GM12878 (cell line): ENCODE measurements around the gene GPR26. TPM values are rescaled to one million over a fixed set of nuclear protein-coding genes. Genes with fewer than 3 reads are reported as not detected.

Experiments
- ATAC-seq: fragments of 200-7000 bp; cut with Tn5 transposase; 3 replicates; pipeline ENCODE4 v1.9.1; 2020; ENCODE audit warnings: mild to moderate bottlenecking, moderate library complexity
- BruUV-seq: library from RNA; stranded (reverse); fragments of 400-500 nt; replicated peaks from 2 replicates; lab custom pipeline; 2021; lab: Mats Ljungman, UMichigan
- CTCF ChIA-PET: fragments of 300-600 bp; sonication (Branson Sonifier 250); formaldehyde crosslinking; extraction: SDS; loops from one replicate; lab custom pipeline; 2021; ENCODE audit warnings: inconsistent platforms; lab: Yijun Ruan, JAX
- POLR2A ChIA-PET: fragments of 350-600 bp; formaldehyde crosslinking; extraction: SDS; loops from one replicate; lab custom pipeline; 2021; ENCODE audit warnings: inconsistent platforms; lab: Charles Lee
- RAD21 ChIA-PET: fragments of 300-600 bp; sonication (Branson Sonifier 250); formaldehyde crosslinking; loops from one replicate; lab custom pipeline; 2023; ENCODE audit warnings: antibody characterized with exemption; ENCODE audit not compliant: unreplicated experiment; lab: Charles Lee
- SMC1A ChIA-PET: fragments of 300-600 bp; sonication (Branson Sonifier 250); formaldehyde crosslinking; loops from one replicate; lab custom pipeline; 2023; ENCODE audit not compliant: unreplicated experiment, uncharacterized antibody; lab: Charles Lee
- DNase-seq: peaks from one replicate; pipeline ENCODE4 v3.0.0-alpha.2; 2011; ENCODE audit warnings: low read depth, low spot score
- FAIRE-seq: peaks from 3 replicates; lab custom pipeline; 2011; peaks lifted over from hg19 to GRCh38; lab: Jason Lieb, UNC
- H2AFZ ChIP-seq: 2 replicates; pipeline ENCODE4 v1.6.0; 2011; ENCODE audit warnings: low read depth, low read length, control low read depth; ENCODE audit not compliant: control insufficient read depth
- H3K27ac ChIP-seq: 2 replicates; pipeline ENCODE4 v1.5.1; 2011; ENCODE audit warnings: control low read depth; ENCODE audit not compliant: control insufficient read depth, insufficient read depth
- H3K27me3 ChIP-seq, 2 experiments: replicated peaks in 1 of 2; 2 replicates each; pipeline versions ENCODE4 v1.6.0 to v1.6.1; 2011; ENCODE audit warnings: low read length in 1 of 2; ENCODE audit not compliant: control insufficient read depth in 2 of 2, insufficient read depth in 2 of 2
- H3K36me3 ChIP-seq, 2 experiments: 2 replicates each; pipeline ENCODE4 v1.5.1; 2011; ENCODE audit warnings: low read length in 1 of 2; ENCODE audit not compliant: control insufficient read depth in 2 of 2, insufficient read depth in 2 of 2
- H3K4me1 ChIP-seq: 2 replicates; pipeline ENCODE4 v1.6.1; 2011; ENCODE audit warnings: mild to moderate bottlenecking, low read length, moderate library complexity, mixed read lengths; ENCODE audit not compliant: control insufficient read depth, insufficient read depth
- H3K4me2 ChIP-seq: 2 replicates; pipeline ENCODE4 v1.6.0; 2011; ENCODE audit warnings: control low read depth; ENCODE audit not compliant: control insufficient read depth, insufficient read depth
- H3K4me3 ChIP-seq: fragments of 200-600 bp; sonication (generic); 2 replicates; pipeline ENCODE4 v1.5.1; 2016
- H3K79me2 ChIP-seq: 2 replicates; pipeline ENCODE4 v1.6.0; 2011; ENCODE audit warnings: low read length; ENCODE audit not compliant: control insufficient read depth, insufficient read depth
- H3K9ac ChIP-seq: 2 replicates; pipeline ENCODE4 v1.8.0; 2011; ENCODE audit warnings: low read length, control low read depth, mixed read lengths; ENCODE audit not compliant: control insufficient read depth, insufficient read depth
- H3K9me3 ChIP-seq: replicated peaks from 3 replicates; pipeline ENCODE4 v1.5.1; 2011; ENCODE audit warnings: mild to moderate bottlenecking, low read length; ENCODE audit not compliant: control insufficient read depth, insufficient read depth
- H4K20me1 ChIP-seq: 2 replicates; pipeline ENCODE4 v1.6.0; 2011; ENCODE audit not compliant: control insufficient read depth, insufficient read depth
- CREB1 ChIP-seq: IDR thresholded peaks from 2 replicates; pipeline ENCODE4 v1.6.1; 2012; ENCODE audit warnings: low read depth, mild to moderate bottlenecking, inconsistent platforms
- EP300 ChIP-seq, 2 experiments: fragments of 150-350 bp in 1 of 2; IDR thresholded peaks; 2 replicates each; pipeline ENCODE4 v1.6.1; 2011 to 2012; ENCODE audit warnings: low read depth in 2 of 2, low read length in 2 of 2, borderline replicate concordance in 1 of 2, improper control_type of control experiment in 1 of 2, inconsistent platforms in 1 of 2; ENCODE audit not compliant: control insufficient read depth in 1 of 2
- IKZF2 ChIP-seq, 2 experiments: fragments of 450-650 bp; IDR thresholded peaks; 2 replicates each; pipeline ENCODE4 v1.6.1; 2017; ENCODE audit warnings: mild to moderate bottlenecking in 2 of 2, moderate library complexity in 2 of 2
- MYC ChIP-seq: IDR thresholded peaks from 2 replicates; pipeline ENCODE4 v1.6.1; 2011; ENCODE audit warnings: mild to moderate bottlenecking, low read length, moderate library complexity, inconsistent platforms; ENCODE audit not compliant: insufficient read depth, insufficient replicate concordance, insufficient read length, severe bottlenecking
- RUNX3 ChIP-seq: IDR thresholded peaks from 2 replicates; pipeline ENCODE4 v1.6.1; 2012; ENCODE audit warnings: low read length, inconsistent platforms
- SP1 ChIP-seq: IDR thresholded peaks from one replicate; pipeline ENCODE4 v1.6.1; 2011; ENCODE audit warnings: low read depth, low read length
- SPI1 ChIP-seq: IDR thresholded peaks from 2 replicates; pipeline ENCODE4 v1.6.1; 2011; ENCODE audit warnings: low read depth, mild to moderate bottlenecking, low read length, moderate library complexity, borderline replicate concordance; ENCODE audit not compliant: insufficient read depth
- ZNF217 ChIP-seq: fragments of 450-650 bp; IDR thresholded peaks from 2 replicates; pipeline ENCODE4 v1.6.1; 2017; ENCODE audit warnings: antibody characterized with exemption, mild to moderate bottlenecking
- ZNF24 ChIP-seq: fragments of 450-650 bp; IDR thresholded peaks from 2 replicates; pipeline ENCODE4 v1.6.1; 2017; ENCODE audit warnings: antibody characterized with exemption, mild to moderate bottlenecking
- ZNF274 ChIP-seq: IDR thresholded peaks from one replicate; pipeline ENCODE4 v1.8.0; 2011; ENCODE audit not compliant: insufficient read length, insufficient read depth
- ZNF622 ChIP-seq: fragments of 450-650 bp; IDR thresholded peaks from 2 replicates; pipeline ENCODE4 v1.6.1; 2017; ENCODE audit warnings: mild to moderate bottlenecking, inconsistent platforms
- WGBS: methylation state at CpG from one replicate; pipeline ENCODE4 v1.1.6; 2016; ENCODE audit warnings: low lambda C conversion rate; ENCODE audit not compliant: insufficient replicate concordance, insufficient coverage; ENCODE audit errors: missing lambda C conversion rate; 5-methylcytosine and 5-hydroxymethylcytosine counted together
- in situ Hi-C: fragments of 300-500 bp; cut with MboI; formaldehyde crosslinking; loops from 9 replicates; pipeline ENCODE4 v1.14.3; 2018; ENCODE audit warnings: mixed read lengths
- intact Hi-C: fragments of 100-400 bp; cut with micrococcal nuclease; formaldehyde crosslinking; loops from one replicate; pipeline ENCODE4 v1.14.2; 2022; ENCODE audit not compliant: unreplicated experiment
- polyA plus RNA-seq, 11 experiments: library from polyadenylated mRNA; depleted of rRNA in 4 of 11; unstranded in 6 of 11; stranded (reverse) in 5 of 11; fragments of >200 nt; fragmentation: Nextera tagmentation in 4 of 11; fragmentation: Illumina TruSeq in 1 of 11; extraction: Ambion mirVana in 4 of 11; extraction: Trizol in 1 of 11; gene quantifications; 1 replicate in 1 of 11; 2 replicates in 10 of 11; pipeline versions ENCODE4 v1.2.1 to v1.2.3, GENCODE V29; 2011 to 2016; ENCODE audit warnings: inconsistent platforms in 2 of 11, missing spikeins in 2 of 11, low read depth in 1 of 11
- total RNA-seq, 4 experiments: library from RNA; depleted of rRNA in 3 of 4; stranded (reverse); fragments of >200 nt in 3 of 4; fragmentation: Illumina TruSeq in 1 of 4; extraction: Trizol in 1 of 4; gene quantifications; 2 replicates each; pipeline versions ENCODE4 v1.2.1 to v1.2.3, GENCODE V29; 2013 to 2021
- TF ChIP-seq, protein P1 (sequence below): fragments of 450-650 bp; IDR thresholded peaks from 2 replicates; pipeline ENCODE4 v1.6.1; 2016; ENCODE audit warnings: mild to moderate bottlenecking
- TF ChIP-seq, protein P2 (sequence below): fragments of 450-650 bp; conservative IDR thresholded peaks from 2 replicates; pipeline ENCODE4 v1.6.1; 2017; ENCODE audit warnings: mild to moderate bottlenecking, moderate library complexity
- TF ChIP-seq, protein P3 (sequence below): fragments of 450-650 bp; IDR thresholded peaks from 2 replicates; pipeline ENCODE4 v1.6.1; 2018; ENCODE audit warnings: mild to moderate bottlenecking, low read depth, moderate library complexity; ENCODE audit not compliant: partially characterized antibody

Gene GPR26
- total and polyA plus RNA-seq, 10 of the 15 experiments (the other 5 are each of a cell fraction or from before 2014, with no cell fraction given): 0.01 to 0.03 TPM; not detected in 8

DNA sequence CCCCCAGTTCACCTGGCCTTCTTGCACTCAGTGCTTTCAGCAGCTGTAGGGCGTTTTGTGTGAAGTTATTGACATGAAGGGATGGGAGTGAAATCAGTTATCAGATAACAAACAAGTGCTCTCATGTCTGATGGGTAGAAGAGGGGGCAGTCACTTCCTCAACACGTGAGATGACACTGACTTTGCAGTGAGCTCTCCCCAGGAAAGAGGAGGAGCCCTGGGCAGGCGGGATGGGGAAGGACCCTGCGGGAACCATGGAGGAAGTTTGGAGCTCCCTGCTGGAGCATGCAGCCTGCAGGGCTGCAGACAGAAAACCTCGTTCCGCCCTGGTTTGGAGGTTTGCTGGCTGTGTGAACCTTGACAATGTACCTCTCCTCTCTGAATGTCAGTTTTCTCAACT, 38.7 kb downstream of the GPR26 start (continued):
- TF ChIP-seq IKZF2 (IDR thresholded peaks at IDR 0.05) (no peak), SP1 (no peak), ZNF274 (no peak), ZNF217 (no peak), ZNF24 (no peak)
- TF ChIP-seq, protein P1, sequence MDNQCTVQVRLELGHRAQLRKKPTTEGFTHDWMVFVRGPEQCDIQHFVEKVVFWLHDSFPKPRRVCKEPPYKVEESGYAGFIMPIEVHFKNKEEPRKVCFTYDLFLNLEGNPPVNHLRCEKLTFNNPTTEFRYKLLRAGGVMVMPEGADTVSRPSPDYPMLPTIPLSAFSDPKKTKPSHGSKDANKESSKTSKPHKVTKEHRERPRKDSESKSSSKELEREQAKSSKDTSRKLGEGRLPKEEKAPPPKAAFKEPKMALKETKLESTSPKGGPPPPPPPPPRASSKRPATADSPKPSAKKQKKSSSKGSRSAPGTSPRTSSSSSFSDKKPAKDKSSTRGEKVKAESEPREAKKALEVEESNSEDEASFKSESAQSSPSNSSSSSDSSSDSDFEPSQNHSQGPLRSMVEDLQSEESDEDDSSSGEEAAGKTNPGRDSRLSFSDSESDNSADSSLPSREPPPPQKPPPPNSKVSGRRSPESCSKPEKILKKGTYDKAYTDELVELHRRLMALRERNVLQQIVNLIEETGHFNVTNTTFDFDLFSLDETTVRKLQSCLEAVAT: no peak
- TF ChIP-seq, protein P2, sequence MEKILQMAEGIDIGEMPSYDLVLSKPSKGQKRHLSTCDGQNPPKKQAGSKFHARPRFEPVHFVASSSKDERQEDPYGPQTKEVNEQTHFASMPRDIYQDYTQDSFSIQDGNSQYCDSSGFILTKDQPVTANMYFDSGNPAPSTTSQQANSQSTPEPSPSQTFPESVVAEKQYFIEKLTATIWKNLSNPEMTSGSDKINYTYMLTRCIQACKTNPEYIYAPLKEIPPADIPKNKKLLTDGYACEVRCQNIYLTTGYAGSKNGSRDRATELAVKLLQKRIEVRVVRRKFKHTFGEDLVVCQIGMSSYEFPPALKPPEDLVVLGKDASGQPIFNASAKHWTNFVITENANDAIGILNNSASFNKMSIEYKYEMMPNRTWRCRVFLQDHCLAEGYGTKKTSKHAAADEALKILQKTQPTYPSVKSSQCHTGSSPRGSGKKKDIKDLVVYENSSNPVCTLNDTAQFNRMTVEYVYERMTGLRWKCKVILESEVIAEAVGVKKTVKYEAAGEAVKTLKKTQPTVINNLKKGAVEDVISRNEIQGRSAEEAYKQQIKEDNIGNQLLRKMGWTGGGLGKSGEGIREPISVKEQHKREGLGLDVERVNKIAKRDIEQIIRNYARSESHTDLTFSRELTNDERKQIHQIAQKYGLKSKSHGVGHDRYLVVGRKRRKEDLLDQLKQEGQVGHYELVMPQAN: no peak

DNA sequence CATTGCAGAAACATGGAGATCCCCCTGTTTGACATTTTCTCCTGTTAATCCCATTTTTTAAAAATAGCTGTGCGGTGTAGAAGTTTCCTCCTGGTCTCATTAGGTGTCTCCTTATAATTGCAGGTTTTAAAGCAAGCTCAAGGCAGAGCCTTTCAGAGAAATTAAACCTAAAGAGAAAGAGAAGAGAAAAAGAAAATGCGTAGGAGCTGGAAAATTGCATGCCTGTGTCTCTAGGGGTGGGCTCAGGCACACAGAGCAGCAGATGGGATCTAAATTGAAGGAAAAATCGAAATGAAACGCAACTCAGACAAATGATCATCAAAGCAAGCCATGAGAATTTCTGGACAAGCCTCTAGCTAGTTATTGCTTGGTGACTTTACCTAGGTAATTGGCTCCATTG, 40.1 kb downstream of the GPR26 start:
- no peak for DNase-seq
- no TSS peak for BruUV-seq
- in situ Hi-C loops: no loop called here
- ATAC-seq: no peak
- H3K4me1 ChIP-seq: no peaks in the 10 kb centered on the region
- intact Hi-C loops: no loop called here
- 8% methylated on average over 4 of the region's 4 CpGs for WGBS
- H3K9ac ChIP-seq: no peak overlapping the region
- H4K20me1 ChIP-seq: no peaks in the 10 kb centered on the region
- SMC1A ChIA-PET: no interaction called here
- no peak overlapping the region for H3K4me2 ChIP-seq
- H3K27ac ChIP-seq: no peak overlapping the region
- no peaks in the 10 kb centered on the region for H3K36me3 ChIP-seq
- POLR2A ChIA-PET: no interaction called here
- H2AFZ ChIP-seq: no peak overlapping the region
- H3K4me3 ChIP-seq: no peak overlapping the region
- H3K9me3 ChIP-seq: no peaks in the 10 kb centered on the region
- CTCF ChIA-PET: interaction anchor here (0.7 to 1.4 kb wide), 4 partner anchors 10 to 261 kb away, joined by 3 to 4 read pairs (median 3); no protein-coding TSS in a partner anchor
- no peaks in the 10 kb centered on the region for H3K79me2 ChIP-seq
- no peak for FAIRE-seq
- RAD21 ChIA-PET: interaction anchor here (0.6 kb wide), 1 partner anchor 160 kb away, joined by 3 read pairs; no protein-coding TSS in a partner anchor
- H3K27me3 ChIP-seq: peaks cover 2 to 3% of the 10 kb centered on the region in 2 experiments; a peak in 3 of 4 replicates
- TF ChIP-seq, protein P3, sequence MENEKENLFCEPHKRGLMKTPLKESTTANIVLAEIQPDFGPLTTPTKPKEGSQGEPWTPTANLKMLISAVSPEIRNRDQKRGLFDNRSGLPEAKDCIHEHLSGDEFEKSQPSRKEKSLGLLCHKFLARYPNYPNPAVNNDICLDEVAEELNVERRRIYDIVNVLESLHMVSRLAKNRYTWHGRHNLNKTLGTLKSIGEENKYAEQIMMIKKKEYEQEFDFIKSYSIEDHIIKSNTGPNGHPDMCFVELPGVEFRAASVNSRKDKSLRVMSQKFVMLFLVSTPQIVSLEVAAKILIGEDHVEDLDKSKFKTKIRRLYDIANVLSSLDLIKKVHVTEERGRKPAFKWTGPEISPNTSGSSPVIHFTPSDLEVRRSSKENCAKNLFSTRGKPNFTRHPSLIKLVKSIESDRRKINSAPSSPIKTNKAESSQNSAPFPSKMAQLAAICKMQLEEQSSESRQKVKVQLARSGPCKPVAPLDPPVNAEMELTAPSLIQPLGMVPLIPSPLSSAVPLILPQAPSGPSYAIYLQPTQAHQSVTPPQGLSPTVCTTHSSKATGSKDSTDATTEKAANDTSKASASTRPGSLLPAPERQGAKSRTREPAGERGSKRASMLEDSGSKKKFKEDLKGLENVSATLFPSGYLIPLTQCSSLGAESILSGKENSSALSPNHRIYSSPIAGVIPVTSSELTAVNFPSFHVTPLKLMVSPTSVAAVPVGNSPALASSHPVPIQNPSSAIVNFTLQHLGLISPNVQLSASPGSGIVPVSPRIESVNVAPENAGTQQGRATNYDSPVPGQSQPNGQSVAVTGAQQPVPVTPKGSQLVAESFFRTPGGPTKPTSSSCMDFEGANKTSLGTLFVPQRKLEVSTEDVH: no peak
- no peak for TF ChIP-seq SPI1
- no peak for TF ChIP-seq CREB1
- TF ChIP-seq MYC: no peak
- TF ChIP-seq RUNX3: no peak
- TF ChIP-seq ZNF622: no peak
- no peak for TF ChIP-seq EP300 (IDR thresholded peaks at IDR 0.05; ENCODE audit: borderline replicate concordance in 1 of 2, control insufficient read depth in 1 of 2, low read depth in 2 of 2, low read length in 2 of 2)
